GM12875 (cell line): ENCODE results near the gene ITGAD.
"Not testable (repeated sequence)": the region's sequence is repeated elsewhere in the genome, so short reads cannot be mapped to it uniquely, and the experiment has no call there.

Source experiments
- H3K4me3 ChIP-seq: one replicate; pipeline ENCODE4 v1.5.1; 2011; ENCODE audit warnings: low read depth, low read length, control low read depth
- CTCF ChIP-seq: IDR thresholded peaks from 2 replicates; pipeline ENCODE4 v1.5.1; 2011; ENCODE audit warnings: low read depth, mild to moderate bottlenecking, control low read depth, inconsistent platforms, low read length, moderate library complexity, borderline replicate concordance; ENCODE audit not compliant: insufficient read depth

ITGAD gene

GRCh38 chr16:31430380-31431052, 37.4 kb downstream of the ITGAD start:
- TF ChIP-seq CTCF, result no peak
- H3K4me3 ChIP-seq, result no peak overlapping the region

- no peak overlapping the region for H3K4me3 ChIP-seq
- TF ChIP-seq CTCF, result no peak
Measured at GRCh38 chr16:31435341-31436220, 42.4 kb downstream of the ITGAD start.

- H3K4me3 ChIP-seq, result no peak overlapping the region
- no peak for TF ChIP-seq CTCF
Measured at GRCh38 chr16:31436221-31437045, 43.3 kb downstream of the ITGAD start.

GRCh38 chr16:31438414-31438813, 45.3 kb downstream of the ITGAD start:
- TF ChIP-seq CTCF, result no peak
- no peak overlapping the region for H3K4me3 ChIP-seq

- not testable (repeated sequence) for H3K4me3 ChIP-seq
Measured at GRCh38 chr16:31439023-31439422, 45.9 kb downstream of the ITGAD start.

GRCh38 chr16:31439519-31439918, 46.4 kb downstream of the ITGAD start:
- TF ChIP-seq CTCF, result no peak
- no peak overlapping the region for H3K4me3 ChIP-seq

- H3K4me3 ChIP-seq, result no peak overlapping the region
- TF ChIP-seq CTCF, result no peak
Measured at GRCh38 chr16:31440516-31441184, 47.5 kb downstream of the ITGAD start.
